Neural progenitor cell (in vitro differentiated cells): ENCODE measurements around the gene HFE. TPM values are rescaled to one million over a fixed set of nuclear protein-coding genes. Genes with fewer than 3 reads are reported as not detected.
A peak's percentile ranks its signal among the peaks of the same experiment; 100 is the strongest.

Experiments
- DNase-seq: peaks from one replicate; pipeline ENCODE4 v3.0.0-alpha.2; 2016; ENCODE audit warnings: low spot score
- H2AFZ ChIP-seq: fragments of 200-600 bp; sonication (generic); replicated peaks from 2 replicates; pipeline ENCODE4 v1.6.1; 2016; ENCODE audit warnings: antibody characterized with exemption
- H3F3A ChIP-seq: fragments of 200-600 bp; sonication (generic); 2 replicates; pipeline ENCODE4 v1.6.1; 2016; ENCODE audit warnings: antibody characterized with exemption, low read depth
- H3K27ac ChIP-seq: fragments of 200-600 bp; sonication (generic); 2 replicates; pipeline ENCODE4 v1.5.1; 2016; ENCODE audit warnings: mild to moderate bottlenecking
- H3K27me3 ChIP-seq: fragments of 200-600 bp; sonication (generic); 2 replicates; pipeline ENCODE4 v1.6.1; 2016; ENCODE audit warnings: mild to moderate bottlenecking, moderate library complexity
- H3K36me3 ChIP-seq: fragments of 200-600 bp; sonication (generic); 2 replicates; pipeline ENCODE4 v1.5.1; 2016
- H3K4me1 ChIP-seq: fragments of 200-600 bp; sonication (generic); 2 replicates; pipeline ENCODE4 v1.6.1; 2016; ENCODE audit warnings: mixed run types
- H3K4me2 ChIP-seq: fragments of 200-600 bp; sonication (generic); 2 replicates; pipeline ENCODE4 v1.6.1; 2016
- H3K4me3 ChIP-seq: fragments of 200-600 bp; sonication (generic); 2 replicates; pipeline ENCODE4 v1.5.1; 2016
- H3K79me2 ChIP-seq: fragments of 200-600 bp; sonication (generic); 2 replicates; pipeline ENCODE4 v1.6.1; 2016; ENCODE audit warnings: low read depth
- H3K9ac ChIP-seq: fragments of 200-600 bp; sonication (generic); 2 replicates; pipeline ENCODE4 v1.6.1; 2016
- H3K9me3 ChIP-seq: fragments of 200-600 bp; sonication (generic); 2 replicates; pipeline ENCODE4 v1.5.1; 2016; ENCODE audit warnings: low read depth
- H4K20me1 ChIP-seq: fragments of 200-600 bp; sonication (generic); 2 replicates; pipeline ENCODE4 v1.6.1; 2016; ENCODE audit warnings: low read depth
- H3K27ac Mint-ChIP-seq: 3 replicates; pipeline ENCODE4 v1.8.0; 2021; ENCODE audit warnings: mixed read lengths
- H3K27me3 Mint-ChIP-seq: 2 replicates; pipeline ENCODE4 v1.8.0; 2022; ENCODE audit warnings: low read depth, mild to moderate bottlenecking, inconsistent platforms, moderate library complexity, mixed read lengths; ENCODE audit not compliant: insufficient read depth
- H3K36me3 Mint-ChIP-seq: 3 replicates; pipeline ENCODE4 v1.8.0; 2021; ENCODE audit warnings: mixed read lengths
- H3K4me1 Mint-ChIP-seq: 3 replicates; pipeline ENCODE4 v1.8.0; 2021; ENCODE audit warnings: mixed read lengths
- H3K4me3 Mint-ChIP-seq: 3 replicates; pipeline ENCODE4 v1.8.0; 2021; ENCODE audit warnings: mild to moderate bottlenecking, moderate library complexity, mixed read lengths
- H3K9me3 Mint-ChIP-seq: 3 replicates; pipeline ENCODE4 v1.8.0; 2020; ENCODE audit warnings: mixed read lengths
- EZH2 ChIP-seq: fragments of 200-600 bp; sonication (generic); IDR thresholded peaks from 2 replicates; pipeline ENCODE4 v1.6.1; 2017; ENCODE audit warnings: antibody characterized with exemption, mild to moderate bottlenecking, moderate library complexity
- EZH2phosphoT487 ChIP-seq: fragments of 200-600 bp; sonication (generic); IDR thresholded peaks from 2 replicates; pipeline ENCODE4 v1.6.1; 2017; ENCODE audit warnings: antibody characterized with exemption
- total RNA-seq: library from RNA; depleted of rRNA; stranded (reverse); fragments of >200 nt; gene quantifications from 2 replicates; pipeline ENCODE4 v1.2.3, GENCODE V29; 2015; ENCODE audit warnings: low replicate concordance
- TF ChIP-seq, protein P1 (sequence below): fragments of 200-600 bp; sonication (generic); IDR thresholded peaks from 2 replicates; pipeline ENCODE4 v1.5.1; 2017; ENCODE audit warnings: antibody characterized with exemption, mild to moderate bottlenecking

The HFE gene
- total RNA-seq, 1 donor from 2014 or later, result 0.43 TPM

DNA sequence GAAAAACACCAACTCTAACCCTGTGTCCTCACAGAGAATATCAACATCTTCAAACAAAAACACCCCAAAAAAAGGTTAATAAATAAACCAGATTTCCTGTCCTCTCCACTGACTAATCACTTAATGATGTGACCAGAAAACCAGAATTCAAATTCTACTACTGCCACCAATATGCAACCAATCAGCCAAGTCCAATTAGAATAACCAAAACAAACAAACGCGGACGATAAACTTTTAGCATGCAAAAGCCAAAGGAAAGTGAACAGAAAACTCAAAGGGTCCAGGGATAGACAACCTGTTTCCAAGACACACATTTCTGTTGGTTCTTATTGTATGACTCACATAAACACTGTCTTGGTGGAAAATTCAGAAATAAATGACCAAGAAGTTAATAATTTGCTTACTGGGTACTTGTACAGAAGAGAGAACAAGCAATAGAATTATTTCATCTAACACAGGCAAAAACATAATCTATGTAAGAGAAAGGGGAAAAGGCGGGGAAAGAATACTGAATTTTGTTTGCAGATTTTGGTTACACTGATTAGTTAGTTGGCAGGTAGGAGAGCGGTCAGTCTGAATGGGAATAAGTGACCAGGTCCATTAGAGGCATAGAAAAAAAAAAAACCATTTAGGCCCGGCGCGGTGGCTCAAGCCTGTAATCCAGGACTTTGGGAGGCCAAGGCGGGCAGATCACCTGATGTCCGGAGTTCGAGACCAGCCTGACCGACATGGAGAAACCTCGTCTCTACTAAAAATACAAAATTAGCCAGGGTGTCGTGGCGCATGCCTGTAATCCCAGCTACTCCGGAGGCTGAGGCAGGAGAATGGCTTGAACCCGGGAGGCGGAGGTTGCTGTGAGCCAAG lies 34.1 kb downstream of the HFE start:
- H3K27ac Mint-ChIP-seq, result peak overlapping the region; percentile 51
- no peak overlapping the region for H3K4me2 ChIP-seq

DNA sequence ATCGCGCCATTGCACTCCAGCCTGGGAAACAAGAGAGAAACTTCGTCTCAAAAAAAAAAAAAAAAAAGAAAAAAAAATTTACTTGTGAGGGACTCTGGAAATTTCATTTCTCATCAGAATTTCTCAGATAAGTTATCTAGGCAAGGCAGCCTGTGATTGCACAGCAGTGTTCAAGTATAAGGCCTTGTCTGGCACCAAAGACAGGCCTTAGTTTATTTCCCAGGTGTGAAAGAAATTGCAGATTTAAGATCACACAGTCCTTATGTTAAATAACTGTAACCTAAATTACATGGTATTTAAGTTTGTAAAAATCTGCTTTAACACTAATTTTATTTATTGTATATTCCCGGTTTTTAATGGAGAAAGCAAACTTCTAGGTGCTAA lies 34.8 kb downstream of the HFE start:
- H3K36me3 ChIP-seq, result no peaks in the 10 kb centered on the region
- peaks cover 30% of the 10 kb centered on the region for H3K79me2 ChIP-seq
- no peaks in the 10 kb centered on the region for H3K9me3 ChIP-seq
- H3K9ac ChIP-seq, result no peak overlapping the region
- H3K4me2 ChIP-seq, result peak overlapping the region; percentile 73
- Mint-ChIP-seq H3K4me1 (peaks cover 26% of the 10 kb centered on the region), H3K27ac (peak overlapping the region; percentile 99), H3K4me3 (peak overlapping the region; percentile 98), H3K36me3 (peaks cover 2% of the 10 kb centered on the region), H3K27me3 (peaks cover 13% of the 10 kb centered on the region), H3K9me3 (no peaks in the 10 kb centered on the region)
- peaks cover 28% of the 10 kb centered on the region for H4K20me1 ChIP-seq
- H3F3A ChIP-seq, result peaks cover 54% of the 10 kb centered on the region
- H3K4me1 ChIP-seq, result peaks cover 20% of the 10 kb centered on the region
- peak overlapping the region; percentile 83 for H3K27ac ChIP-seq
- no peaks in the 10 kb centered on the region for H3K27me3 ChIP-seq
- peak overlapping the region; percentile 94 for H3K4me3 ChIP-seq
- no peak for DNase-seq
- TF ChIP-seq EZH2phosphoT487 (no peak), EZH2 (no peak)
- TF ChIP-seq, protein P1, sequence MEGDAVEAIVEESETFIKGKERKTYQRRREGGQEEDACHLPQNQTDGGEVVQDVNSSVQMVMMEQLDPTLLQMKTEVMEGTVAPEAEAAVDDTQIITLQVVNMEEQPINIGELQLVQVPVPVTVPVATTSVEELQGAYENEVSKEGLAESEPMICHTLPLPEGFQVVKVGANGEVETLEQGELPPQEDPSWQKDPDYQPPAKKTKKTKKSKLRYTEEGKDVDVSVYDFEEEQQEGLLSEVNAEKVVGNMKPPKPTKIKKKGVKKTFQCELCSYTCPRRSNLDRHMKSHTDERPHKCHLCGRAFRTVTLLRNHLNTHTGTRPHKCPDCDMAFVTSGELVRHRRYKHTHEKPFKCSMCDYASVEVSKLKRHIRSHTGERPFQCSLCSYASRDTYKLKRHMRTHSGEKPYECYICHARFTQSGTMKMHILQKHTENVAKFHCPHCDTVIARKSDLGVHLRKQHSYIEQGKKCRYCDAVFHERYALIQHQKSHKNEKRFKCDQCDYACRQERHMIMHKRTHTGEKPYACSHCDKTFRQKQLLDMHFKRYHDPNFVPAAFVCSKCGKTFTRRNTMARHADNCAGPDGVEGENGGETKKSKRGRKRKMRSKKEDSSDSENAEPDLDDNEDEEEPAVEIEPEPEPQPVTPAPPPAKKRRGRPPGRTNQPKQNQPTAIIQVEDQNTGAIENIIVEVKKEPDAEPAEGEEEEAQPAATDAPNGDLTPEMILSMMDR, result no peak
- H2AFZ ChIP-seq, result no peak overlapping the region

More for the DNA sequence above, 34.1 kb downstream of the HFE start:
- no peak overlapping the region for H3K9ac ChIP-seq
- peaks cover 16% of the 10 kb centered on the region for H3K4me1 ChIP-seq
- H3K27ac ChIP-seq, result peak overlapping the region; percentile 83
- Mint-ChIP-seq H3K27me3 (peaks cover 13% of the 10 kb centered on the region), H3K4me3 (peak overlapping the region; percentile 15), H3K36me3 (peaks cover 2% of the 10 kb centered on the region), H3K9me3 (no peaks in the 10 kb centered on the region), H3K4me1 (peaks cover 19% of the 10 kb centered on the region)
- peaks cover 24% of the 10 kb centered on the region for H3K79me2 ChIP-seq
- no peaks in the 10 kb centered on the region for H3K36me3 ChIP-seq
- H3K4me3 ChIP-seq, result no peak overlapping the region
- H2AFZ ChIP-seq, result no peak overlapping the region
- H3K27me3 ChIP-seq, result no peaks in the 10 kb centered on the region
- peaks cover 54% of the 10 kb centered on the region for H3F3A ChIP-seq
- H3K9me3 ChIP-seq, result no peaks in the 10 kb centered on the region
- TF ChIP-seq, protein P1, result no peak
- TF ChIP-seq EZH2phosphoT487 (no peak), EZH2 (no peak)
- peaks cover 21% of the 10 kb centered on the region for H4K20me1 ChIP-seq
- no peak for DNase-seq

DNA sequence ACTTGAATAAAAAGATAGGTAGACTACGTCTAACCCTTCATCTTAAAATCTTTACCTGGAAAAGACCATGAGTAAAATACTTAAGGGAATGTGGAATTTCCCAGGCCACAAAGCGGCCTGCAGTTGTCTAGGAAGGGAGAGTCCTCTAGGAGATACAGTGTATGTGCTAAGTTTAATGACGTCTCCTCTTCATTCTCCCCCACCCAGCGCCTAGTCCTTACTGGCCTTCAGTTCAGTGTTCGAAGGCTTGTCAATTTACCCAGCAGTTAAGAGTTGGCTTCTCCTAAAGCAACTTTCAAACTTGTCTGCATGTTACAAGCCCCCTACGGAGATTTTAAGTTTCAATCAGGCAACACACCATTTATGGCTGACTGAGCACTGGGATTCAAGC lies 35.2 kb downstream of the HFE start:
- peaks cover 30% of the 10 kb centered on the region for H3K4me1 Mint-ChIP-seq
- no peak for TF ChIP-seq EZH2phosphoT487
- TF ChIP-seq EZH2, result no peak
- TF ChIP-seq, protein P1, result no peak
- peaks cover 32% of the 10 kb centered on the region for H4K20me1 ChIP-seq
- peak; percentile 56 for DNase-seq
- H3K9me3 Mint-ChIP-seq, result no peaks in the 10 kb centered on the region
- H3K79me2 ChIP-seq, result peaks cover 34% of the 10 kb centered on the region
- peaks cover 24% of the 10 kb centered on the region for H3K4me1 ChIP-seq
- peaks cover 2% of the 10 kb centered on the region for H3K36me3 Mint-ChIP-seq
- peak overlapping the region; percentile 83 for H3K27ac ChIP-seq
- no peak overlapping the region for H3K9ac ChIP-seq
- peak overlapping the region; percentile 73 for H3K4me2 ChIP-seq
- peak overlapping the region; percentile 94 for H3K4me3 ChIP-seq
- peaks cover 54% of the 10 kb centered on the region for H3F3A ChIP-seq
- no peaks in the 10 kb centered on the region for H3K36me3 ChIP-seq
- peak overlapping the region; percentile 98 for H3K4me3 Mint-ChIP-seq
- H3K27me3 ChIP-seq, result no peaks in the 10 kb centered on the region
- peaks cover 13% of the 10 kb centered on the region for H3K27me3 Mint-ChIP-seq
- no peaks in the 10 kb centered on the region for H3K9me3 ChIP-seq
- H2AFZ ChIP-seq, result no peak overlapping the region
- peak overlapping the region; percentile 99 for H3K27ac Mint-ChIP-seq
